Stimulated activated naive B cell treated with anti-CD40 and anti-IgM and Interleukin-4, amounts not matched to agents 10 μg/mL and 1 μg/mL and 100 μg/mL, for 72 hours (primary cell): ENCODE results near the gene AGAP4.
"Not testable (repeated sequence)": the region's sequence is repeated elsewhere in the genome, so short reads cannot be mapped to it uniquely, and the experiment has no call there.

Experiments used
- ATAC-seq, 2 donors: fragments of 150-1000 bp; cut with Tn5 transposase; replicated peaks; 2 replicates each; pipeline ENCODE4 v1.10.0; 2021; ENCODE audit warnings: moderate library complexity in 1 of 2
- DNase-seq: peaks from one replicate; pipeline ENCODE4 v3.0.0; 2021
- H3K27ac Mint-ChIP-seq: one replicate; pipeline ENCODE4 v1.8.0; 2022; ENCODE audit warnings: mild to moderate bottlenecking, mixed read lengths
- H3K27me3 Mint-ChIP-seq, 2 donors: one replicate each; pipeline ENCODE4 v1.8.0; 2022; ENCODE audit warnings: mixed read lengths in 2 of 2
- H3K36me3 Mint-ChIP-seq, 2 donors: one replicate each; pipeline ENCODE4 v1.8.0; 2022; ENCODE audit warnings: mixed read lengths in 2 of 2, mild to moderate bottlenecking in 1 of 2
- H3K4me1 Mint-ChIP-seq, 2 donors: one replicate each; pipeline ENCODE4 v1.8.0; 2022; ENCODE audit warnings: mixed read lengths in 2 of 2, mild to moderate bottlenecking in 1 of 2
- H3K4me3 Mint-ChIP-seq, 2 donors: one replicate each; pipeline ENCODE4 v1.8.0; 2022; ENCODE audit warnings: mild to moderate bottlenecking in 2 of 2, mixed read lengths in 2 of 2, moderate library complexity in 1 of 2
- H3K9me3 Mint-ChIP-seq, 2 donors: one replicate each; pipeline ENCODE4 v1.8.0; 2022; ENCODE audit warnings: mixed read lengths in 2 of 2, mild to moderate bottlenecking in 1 of 2

The AGAP4 gene

GRCh38 chr10:45814146-45814545 lies 33.2 kb downstream of the AGAP4 start:
- not testable (repeated sequence) for H3K36me3 Mint-ChIP-seq, H3K4me3 Mint-ChIP-seq, H3K9me3 Mint-ChIP-seq, DNase-seq, H3K27ac Mint-ChIP-seq, H3K27me3 Mint-ChIP-seq, ATAC-seq, H3K4me1 Mint-ChIP-seq

DNA sequence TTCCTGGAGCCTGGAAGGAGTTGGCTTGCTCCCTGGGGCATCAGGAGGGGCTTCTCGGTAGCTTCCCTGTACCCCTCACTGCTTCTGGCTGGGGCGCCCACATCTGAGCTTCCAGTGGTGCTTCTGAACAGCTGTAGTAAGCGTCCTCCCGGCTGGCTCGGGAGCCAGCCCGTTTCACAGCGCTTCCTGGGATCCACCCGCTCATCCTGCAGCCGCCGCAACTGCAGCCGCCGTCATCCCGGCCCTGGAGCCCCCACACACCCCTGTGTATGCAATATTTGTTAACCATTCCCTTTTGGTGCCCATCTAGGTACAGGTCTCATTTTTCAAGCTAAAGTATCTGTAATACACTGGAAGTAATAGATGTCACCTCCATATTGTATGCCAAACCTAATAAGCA lies 34.3 kb downstream of the AGAP4 start:
- not testable (repeated sequence) for H3K27me3 Mint-ChIP-seq, H3K4me3 Mint-ChIP-seq, H3K36me3 Mint-ChIP-seq, H3K4me1 Mint-ChIP-seq, DNase-seq, ATAC-seq, H3K9me3 Mint-ChIP-seq, H3K27ac Mint-ChIP-seq

- Mint-ChIP-seq H3K36me3 (no peaks in the 10 kb centered on the region), H3K27ac (no peak overlapping the region), H3K27me3 (no peaks in the 10 kb centered on the region), H3K9me3 (no peaks in the 10 kb centered on the region), H3K4me1 (no peaks in the 10 kb centered on the region), H3K4me3 (no peak overlapping the region)
- DNase-seq (no peak), ATAC-seq (no peak)
These were observed 36.2 kb downstream of the AGAP4 start for GRCh38 chr10:45811075-45811474.

DNA sequence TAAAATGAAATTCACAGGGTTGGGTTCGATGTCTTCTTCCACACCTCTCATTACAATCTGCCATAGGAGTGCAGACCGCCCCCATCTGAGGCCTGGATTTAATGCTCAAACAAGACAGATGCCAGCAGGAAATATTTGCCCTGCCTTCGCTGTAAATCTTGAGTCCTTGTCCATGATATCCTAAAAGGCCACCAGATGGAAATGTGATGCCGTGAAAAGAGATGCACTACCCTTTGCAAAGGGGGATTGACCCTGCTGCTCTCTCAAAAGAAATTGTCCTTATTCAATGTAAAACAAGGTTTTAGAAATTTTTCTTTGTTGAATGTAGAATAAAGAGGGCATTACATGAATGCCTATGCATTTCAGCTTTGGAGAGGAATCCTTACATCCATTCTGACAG lies 37.5 kb downstream of the AGAP4 start:
- Mint-ChIP-seq H3K27ac (no peak overlapping the region), H3K4me3 (no peak overlapping the region), H3K9me3 (no peaks in the 10 kb centered on the region), H3K36me3 (no peaks in the 10 kb centered on the region), H3K27me3 (no peaks in the 10 kb centered on the region), H3K4me1 (no peaks in the 10 kb centered on the region)
- DNase-seq (no peak), ATAC-seq (no peak)

DNA sequence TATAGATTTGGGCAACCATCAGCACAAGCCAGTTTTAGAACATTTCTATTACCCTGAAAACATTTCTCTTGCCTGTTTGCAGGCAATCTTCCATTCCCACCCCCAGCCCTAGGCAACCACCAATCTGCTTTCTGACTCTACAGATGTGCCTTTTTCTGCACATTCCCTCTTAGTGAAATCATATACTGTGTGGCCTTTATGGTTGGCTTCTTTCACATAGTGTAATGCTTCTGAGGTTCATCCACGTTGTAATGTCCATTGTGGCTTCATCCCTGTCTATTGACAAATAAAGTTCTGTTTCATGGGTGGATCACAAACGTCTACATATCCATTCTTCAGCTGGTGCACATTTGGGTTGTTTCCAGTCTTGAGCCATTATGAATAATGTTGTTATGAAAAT lies 42.3 kb downstream of the AGAP4 start:
- ATAC-seq, H3K36me3 Mint-ChIP-seq, H3K9me3 Mint-ChIP-seq, DNase-seq, H3K27me3 Mint-ChIP-seq, H3K4me1 Mint-ChIP-seq, H3K27ac Mint-ChIP-seq, H3K4me3 Mint-ChIP-seq: not testable (repeated sequence)

DNA sequence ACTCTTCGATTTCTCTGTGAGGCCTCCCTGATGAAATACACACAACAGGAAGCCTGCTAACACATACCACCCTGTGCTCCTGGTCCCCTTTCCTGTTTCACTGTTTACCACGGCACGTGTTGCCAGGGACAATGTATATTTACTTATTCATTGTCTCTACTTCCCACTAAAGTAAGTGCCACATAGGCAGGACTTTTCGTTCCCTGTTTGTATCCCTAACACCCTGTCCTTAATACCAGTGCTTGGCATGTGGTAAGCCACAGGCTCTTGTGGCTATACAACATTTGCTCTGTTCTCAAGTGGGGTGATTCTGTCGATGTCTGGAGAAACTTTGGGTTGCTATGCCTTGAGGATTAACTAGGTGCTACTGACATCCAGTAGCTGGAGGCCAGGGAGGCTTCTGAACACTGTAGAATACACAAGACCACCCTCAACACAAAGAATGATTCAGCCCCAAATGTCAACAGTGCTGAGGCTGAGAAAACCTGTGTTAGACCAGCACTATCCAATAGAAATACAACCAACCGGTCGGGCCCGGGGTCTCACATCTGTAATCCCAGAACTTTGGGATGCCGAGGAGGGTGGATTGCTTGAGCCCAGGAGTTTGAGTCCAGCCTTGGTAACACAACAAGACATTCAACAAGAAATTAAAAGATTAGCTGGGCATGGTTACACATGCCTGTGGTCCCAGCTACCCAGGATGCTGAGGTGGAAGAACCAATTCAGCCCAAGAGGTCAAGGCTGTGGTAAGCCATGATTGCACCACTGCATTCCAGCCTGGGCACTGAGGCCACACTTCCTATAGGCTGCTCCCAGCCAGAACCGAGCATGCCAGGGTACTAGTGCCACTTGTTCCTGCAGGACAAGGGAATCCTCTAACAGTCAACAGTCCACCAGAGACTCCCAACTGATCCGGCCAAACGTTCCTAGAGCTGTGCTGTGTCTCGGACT lies 44.0 kb downstream of the AGAP4 start:
- ATAC-seq, H3K27ac Mint-ChIP-seq, H3K4me3 Mint-ChIP-seq, DNase-seq, H3K9me3 Mint-ChIP-seq, H3K36me3 Mint-ChIP-seq, H3K4me1 Mint-ChIP-seq, H3K27me3 Mint-ChIP-seq: not testable (repeated sequence)

DNA sequence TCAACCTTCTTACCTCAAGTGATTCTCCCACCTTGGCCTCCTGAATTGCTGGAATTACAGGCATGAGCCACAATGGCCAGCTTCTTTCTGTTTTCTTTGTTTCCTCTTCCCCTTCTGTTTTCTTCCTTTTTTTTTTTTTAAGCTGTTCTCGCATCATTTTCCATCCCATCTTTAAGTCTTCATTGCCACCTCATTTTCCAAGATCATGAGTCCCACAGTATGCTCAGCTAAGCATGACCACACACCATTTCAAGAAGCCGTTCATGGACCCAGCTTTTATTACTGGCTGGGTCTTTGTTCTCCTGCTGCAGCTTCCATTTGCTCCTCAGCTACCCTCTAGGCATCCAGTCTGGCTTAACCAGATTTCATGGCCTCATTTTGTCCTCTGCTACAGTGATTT lies 52.5 kb downstream of the AGAP4 start:
- H3K27me3 Mint-ChIP-seq, H3K27ac Mint-ChIP-seq, ATAC-seq, H3K4me3 Mint-ChIP-seq, DNase-seq, H3K9me3 Mint-ChIP-seq, H3K4me1 Mint-ChIP-seq: not testable (repeated sequence)
- H3K36me3 Mint-ChIP-seq = peaks cover 15 to 24% of the 10 kb centered on the region in 2 donors

GRCh38 chr10:45790694-45791426 lies 56.4 kb downstream of the AGAP4 start:
- H3K9me3 Mint-ChIP-seq, H3K4me3 Mint-ChIP-seq, H3K27me3 Mint-ChIP-seq, ATAC-seq, H3K27ac Mint-ChIP-seq, H3K4me1 Mint-ChIP-seq, DNase-seq: not testable (repeated sequence)
- H3K36me3 Mint-ChIP-seq = peaks cover 21 to 33% of the 10 kb centered on the region in 2 donors

DNA sequence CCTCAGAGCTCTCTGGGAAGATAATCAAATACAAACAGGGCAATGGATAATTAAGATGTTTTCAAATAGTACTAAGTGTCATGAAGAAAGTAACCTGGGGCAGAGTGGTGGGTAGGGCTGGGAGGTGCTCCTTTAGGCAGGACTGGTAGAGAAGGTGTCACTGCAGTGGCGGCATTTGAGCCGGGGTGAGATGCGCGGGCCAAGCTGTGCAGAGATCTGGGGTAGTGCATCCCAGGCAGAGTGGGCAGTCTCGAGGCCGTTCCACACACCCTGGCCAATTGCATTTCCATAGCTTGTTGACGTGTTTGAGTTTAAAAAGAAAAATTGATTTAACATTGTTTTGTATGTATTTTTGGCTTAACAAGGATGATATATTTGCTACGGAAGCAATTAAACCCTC lies 57.3 kb downstream of the AGAP4 start:
- peaks cover 21 to 33% of the 10 kb centered on the region in 2 donors for H3K36me3 Mint-ChIP-seq
- not testable (repeated sequence) for DNase-seq, H3K4me3 Mint-ChIP-seq, ATAC-seq, H3K9me3 Mint-ChIP-seq, H3K27me3 Mint-ChIP-seq, H3K4me1 Mint-ChIP-seq
- H3K27ac Mint-ChIP-seq = peak overlapping the region; percentile 34

DNA sequence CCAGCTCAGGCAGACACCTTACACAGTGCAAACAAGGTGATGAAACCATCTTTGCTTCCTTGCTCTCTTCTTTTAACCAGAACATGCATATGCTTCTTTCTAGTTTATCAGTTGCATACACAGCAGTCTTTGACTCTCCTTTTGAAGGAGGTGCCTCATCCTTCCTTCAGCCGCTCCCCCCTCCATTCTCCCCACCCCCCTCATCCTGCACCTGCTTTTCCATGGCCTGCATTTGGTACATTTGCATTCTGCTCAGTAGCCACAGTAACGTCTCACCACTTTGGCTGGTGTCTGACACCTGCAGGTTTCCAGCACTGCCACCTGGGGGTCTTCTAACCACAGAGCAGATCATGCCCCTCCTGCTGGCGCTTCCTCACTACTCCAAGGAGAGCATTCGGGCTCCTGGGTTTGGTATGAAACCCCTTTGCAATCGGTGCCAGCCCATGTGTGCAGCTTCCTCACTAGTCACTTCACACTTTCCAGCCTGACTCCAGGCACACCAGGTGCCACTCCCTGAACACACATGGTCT lies 60.0 kb downstream of the AGAP4 start:
- DNase-seq, H3K4me3 Mint-ChIP-seq, H3K27me3 Mint-ChIP-seq, ATAC-seq, H3K27ac Mint-ChIP-seq, H3K9me3 Mint-ChIP-seq, H3K4me1 Mint-ChIP-seq: not testable (repeated sequence)
- peaks cover 11 to 21% of the 10 kb centered on the region in 2 donors for H3K36me3 Mint-ChIP-seq

GRCh38 chr10:45786217-45786616 lies 61.1 kb downstream of the AGAP4 start:
- H3K9me3 Mint-ChIP-seq, DNase-seq: not testable (repeated sequence)

More at GRCh38 chr10:45786217-45786616, 61.1 kb downstream of the AGAP4 start:
- ATAC-seq, H3K4me3 Mint-ChIP-seq, H3K27me3 Mint-ChIP-seq, H3K27ac Mint-ChIP-seq, H3K4me1 Mint-ChIP-seq: not testable (repeated sequence)
- H3K36me3 Mint-ChIP-seq = peaks cover 11 to 15% of the 10 kb centered on the region in 2 donors
